Memory B cell (primary cell): ENCODE measurements around the gene EHD1.
A peak's percentile ranks its signal among the peaks of the same experiment; 100 is the strongest.

Source experiments
- ATAC-seq: fragments of 150-1000 bp; cut with Tn5 transposase; 2 replicates; pipeline ENCODE4 v1.10.0; 2021; ENCODE audit warnings: low read depth, mild to moderate bottlenecking, moderate library complexity
- DNase-seq, 2 donors: peaks; one replicate each; pipeline ENCODE4 v3.0.0; 2022; ENCODE audit warnings: low spot score in 2 of 2
- H3K27ac Mint-ChIP-seq: one replicate; pipeline ENCODE4 v1.8.0; 2022; ENCODE audit warnings: mild to moderate bottlenecking, moderate library complexity, mixed read lengths
- H3K27me3 Mint-ChIP-seq: one replicate; pipeline ENCODE4 v1.8.0; 2022; ENCODE audit warnings: mixed read lengths
- H3K36me3 Mint-ChIP-seq: one replicate; pipeline ENCODE4 v1.8.0; 2022; ENCODE audit warnings: mild to moderate bottlenecking, mixed read lengths
- H3K4me1 Mint-ChIP-seq: one replicate; pipeline ENCODE4 v1.8.0; 2022; ENCODE audit warnings: mixed read lengths
- H3K4me3 Mint-ChIP-seq: one replicate; pipeline ENCODE4 v1.8.0; 2022; ENCODE audit warnings: mild to moderate bottlenecking, moderate library complexity, mixed read lengths
- H3K9me3 Mint-ChIP-seq: one replicate; pipeline ENCODE4 v1.8.0; 2022; ENCODE audit warnings: mixed read lengths

The EHD1 gene

DNA sequence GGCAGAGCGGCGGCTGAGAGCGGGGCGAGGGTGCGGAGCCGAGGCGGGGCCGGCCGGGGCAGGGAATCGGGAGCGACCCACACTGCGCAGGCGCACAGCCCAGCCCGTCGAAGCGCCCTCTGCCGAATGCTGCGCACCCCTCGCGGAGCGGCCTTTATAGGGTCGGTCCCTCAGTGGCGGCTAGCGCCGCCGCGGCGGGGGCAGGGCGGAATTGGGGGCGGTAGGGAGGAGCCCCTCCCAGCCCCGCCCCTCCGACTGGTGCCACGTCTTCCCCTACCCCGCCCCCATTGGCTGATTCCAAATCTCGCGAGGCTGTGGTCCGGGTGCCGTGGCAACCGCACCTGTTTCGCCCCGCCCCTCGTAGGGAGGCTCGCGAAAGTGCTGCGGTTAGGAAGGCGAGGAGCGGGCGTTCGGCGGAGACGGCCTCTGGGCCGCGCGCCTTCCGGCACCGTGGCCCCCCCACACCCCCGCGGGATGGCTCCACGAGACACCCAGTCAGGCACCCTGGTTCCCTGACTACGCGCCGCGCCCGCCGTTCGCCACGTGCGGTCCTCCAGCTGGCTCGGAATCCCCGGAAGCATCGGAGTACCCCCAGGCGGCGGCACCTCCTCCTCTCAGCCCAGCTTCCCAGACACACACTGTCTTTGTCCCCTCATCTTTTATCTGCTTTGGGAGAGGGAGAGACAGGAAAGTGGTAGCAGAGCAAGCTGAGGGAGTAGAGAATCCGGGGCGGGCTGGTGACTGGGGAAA, at the start of gene EHD1:
Gene EHD1, minus strand, starts transcription at position 128 of the 750 bp plus-strand sequence. CDS start 157 bp downstream, outside the sequence.
- peaks cover 12% of the 10 kb centered on the region for H3K36me3 Mint-ChIP-seq
- H3K9me3 Mint-ChIP-seq, result no peaks in the 10 kb centered on the region
- H3K27me3 Mint-ChIP-seq, result no peaks in the 10 kb centered on the region
- DNase-seq, result peak; percentile 99
- ATAC-seq, result peak; percentile 79
- peaks cover 49% of the 10 kb centered on the region for H3K4me1 Mint-ChIP-seq
- H3K4me3 Mint-ChIP-seq, result peak within 1 kb of the TSS; percentile 96
- H3K27ac Mint-ChIP-seq, result peak within 1 kb of the TSS; percentile 91

DNA sequence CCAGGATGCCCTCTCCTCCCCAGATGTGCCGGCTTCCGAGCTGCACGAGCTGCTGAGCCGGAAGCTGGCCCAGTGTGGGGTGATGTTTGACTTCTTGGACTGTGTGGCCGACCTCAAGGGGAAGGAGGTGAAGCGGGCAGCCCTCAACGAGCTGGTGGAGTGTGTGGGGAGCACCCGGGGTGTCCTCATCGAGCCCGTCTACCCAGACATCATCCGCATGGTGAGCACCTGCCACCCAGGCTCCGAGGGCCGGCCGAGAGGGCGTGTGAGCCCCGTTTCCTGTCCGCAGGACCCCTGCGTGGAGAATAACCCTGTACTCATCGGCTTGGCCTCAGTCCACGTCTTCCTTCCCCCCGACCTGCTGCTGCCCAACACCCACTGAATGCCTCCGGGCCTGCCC, 48.3 kb upstream of the EHD1 start:
- peaks cover 4% of the 10 kb centered on the region for H3K36me3 Mint-ChIP-seq
- no peak overlapping the region for H3K27ac Mint-ChIP-seq
- no peak for ATAC-seq
- H3K9me3 Mint-ChIP-seq, result no peaks in the 10 kb centered on the region
- H3K4me3 Mint-ChIP-seq, result peak overlapping the region; percentile 41
- no peaks in the 10 kb centered on the region for H3K27me3 Mint-ChIP-seq
- no peak for DNase-seq
- H3K4me1 Mint-ChIP-seq, result peaks cover 9% of the 10 kb centered on the region

DNA sequence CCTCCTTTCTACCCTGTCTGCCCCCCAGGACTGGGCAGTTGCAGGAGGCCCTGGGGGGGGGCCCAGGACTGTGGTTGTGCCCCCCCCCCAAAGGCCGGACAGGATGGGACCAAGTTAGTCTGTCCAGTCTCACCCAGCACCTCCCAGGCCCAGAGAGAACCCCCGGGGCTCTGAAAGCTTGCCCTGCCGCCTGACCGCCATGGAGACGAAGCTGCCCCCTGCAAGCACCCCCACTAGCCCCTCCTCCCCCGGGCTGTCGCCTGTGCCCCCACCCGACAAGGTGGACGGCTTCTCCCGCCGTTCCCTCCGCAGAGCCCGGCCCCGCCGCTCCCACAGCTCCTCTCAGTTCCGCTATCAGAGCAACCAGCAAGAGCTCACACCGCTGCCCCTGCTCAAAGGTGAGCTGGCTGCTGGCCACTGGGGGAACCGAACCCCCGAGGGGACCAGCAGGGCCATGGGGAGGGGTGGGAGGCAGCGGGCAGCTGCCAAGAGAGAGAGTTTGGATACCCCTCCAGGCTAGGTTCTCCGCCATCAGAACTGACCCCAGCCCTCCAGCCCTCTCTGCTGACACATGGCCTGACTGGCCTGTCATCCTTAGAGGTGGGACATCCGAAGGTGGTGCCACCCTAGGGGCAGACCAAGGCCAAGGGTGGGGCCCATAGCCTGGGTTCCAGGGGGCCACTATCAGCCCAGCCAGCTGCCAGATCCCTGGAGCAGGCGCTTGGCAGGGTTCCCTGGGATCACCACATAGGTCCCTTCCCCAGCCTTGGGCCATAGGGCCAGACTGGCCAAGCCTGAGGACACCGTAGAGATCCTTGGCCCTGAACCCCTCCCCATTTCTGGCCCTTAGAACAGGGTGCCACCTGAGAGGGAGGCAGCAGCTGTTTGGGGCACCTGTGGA, 47.4 kb upstream of the EHD1 start:
- H3K27ac Mint-ChIP-seq, result no peak overlapping the region

DNA sequence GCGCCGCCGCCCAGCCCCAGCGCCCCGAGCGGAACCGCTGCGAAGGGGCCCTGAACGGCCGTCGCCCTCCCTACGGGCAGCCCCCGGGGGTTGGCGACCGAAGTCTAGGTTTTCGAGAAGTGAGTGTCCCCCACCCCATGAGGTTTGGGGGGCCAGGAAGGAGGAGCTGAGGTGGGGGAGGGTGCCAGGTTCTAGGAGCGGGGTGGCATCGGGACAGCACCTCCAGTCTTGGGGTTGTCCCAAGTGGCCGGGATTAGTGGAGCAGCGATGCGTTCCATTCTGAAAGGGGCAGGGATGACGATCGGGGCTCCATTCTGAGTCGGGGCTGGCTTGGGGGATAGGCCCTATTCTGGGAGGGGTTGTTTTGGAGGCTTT, 46.5 kb upstream of the EHD1 start:
- H3K9me3 Mint-ChIP-seq, result no peaks in the 10 kb centered on the region
- H3K27me3 Mint-ChIP-seq, result no peaks in the 10 kb centered on the region
- ATAC-seq (no peak), DNase-seq (no peak)
- peaks cover 9% of the 10 kb centered on the region for H3K4me1 Mint-ChIP-seq
- peak overlapping the region; percentile 90 for H3K27ac Mint-ChIP-seq
- peak overlapping the region; percentile 99 for H3K4me3 Mint-ChIP-seq
- H3K36me3 Mint-ChIP-seq, result no peaks in the 10 kb centered on the region

More for the DNA sequence above, 47.4 kb upstream of the EHD1 start:
- H3K4me3 Mint-ChIP-seq, result peak overlapping the region; percentile 99
- H3K4me1 Mint-ChIP-seq, result peaks cover 9% of the 10 kb centered on the region
- DNase-seq (no peak), ATAC-seq (no peak)
- no peaks in the 10 kb centered on the region for H3K27me3 Mint-ChIP-seq
- H3K9me3 Mint-ChIP-seq, result no peaks in the 10 kb centered on the region
- H3K36me3 Mint-ChIP-seq, result peaks cover 4% of the 10 kb centered on the region

DNA sequence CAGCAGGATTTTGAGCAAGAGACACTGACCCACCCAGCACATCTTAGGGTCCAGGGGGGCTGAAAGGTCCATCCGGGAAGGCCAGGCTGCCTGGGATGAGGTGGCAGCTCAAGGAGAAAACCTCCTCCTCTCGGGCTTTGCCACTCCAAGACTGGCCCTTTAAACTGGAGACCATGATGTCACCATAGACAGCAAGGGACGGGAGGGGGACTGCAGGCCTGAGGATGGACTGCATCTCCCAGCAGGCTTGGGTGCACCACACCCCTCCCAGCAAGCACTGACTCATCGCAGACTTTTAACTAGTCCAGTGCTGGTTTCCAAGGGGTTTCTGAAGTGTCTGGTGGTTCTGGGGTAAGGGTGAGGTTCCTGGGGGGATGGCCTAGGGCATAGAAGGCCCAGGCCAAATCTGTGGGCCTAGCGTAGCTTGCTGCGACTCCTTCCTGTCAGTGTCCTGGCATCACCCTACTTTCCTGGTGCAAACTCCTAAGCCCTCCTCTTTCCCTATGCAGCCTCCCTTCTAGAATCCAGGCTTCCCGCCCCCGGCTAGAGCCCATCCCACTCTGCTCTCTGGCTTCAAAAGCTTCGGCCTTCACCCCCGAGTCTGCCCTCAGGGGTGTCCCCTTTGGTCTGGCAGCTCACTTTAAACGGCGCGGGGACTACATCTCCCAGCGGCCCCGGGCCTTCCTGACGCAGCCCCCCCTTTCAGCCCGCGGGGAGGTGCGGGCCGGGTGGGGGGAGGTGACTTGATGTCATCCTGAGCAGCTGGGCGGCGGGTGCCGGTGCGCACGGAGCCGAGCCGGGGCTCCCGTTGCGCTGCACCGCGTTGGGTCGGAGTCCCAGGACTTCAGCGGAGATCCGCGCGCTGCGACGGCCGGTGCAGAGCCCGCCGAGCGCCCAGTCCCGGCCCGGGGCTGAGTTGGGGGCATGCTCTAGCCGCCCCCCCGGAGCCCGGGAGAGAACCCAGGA, 45.8 kb upstream of the EHD1 start, which contains the start of gene PPP2R5B:
Gene PPP2R5B, plus strand, starts transcription at position 746 of the 966 bp plus-strand sequence. CDS start 1,046 bp downstream, outside the sequence.
- ATAC-seq (peak; percentile 90), DNase-seq (peak; percentile 82)
- H3K27ac Mint-ChIP-seq, result peak within 1 kb of the TSS; percentile 90
- H3K4me1 Mint-ChIP-seq, result peaks cover 9% of the 10 kb centered on the region
- H3K36me3 Mint-ChIP-seq, result no peaks in the 10 kb centered on the region
- H3K4me3 Mint-ChIP-seq, result peak within 1 kb of the TSS; percentile 99
- H3K27me3 Mint-ChIP-seq, result no peaks in the 10 kb centered on the region
- H3K9me3 Mint-ChIP-seq, result no peaks in the 10 kb centered on the region

DNA sequence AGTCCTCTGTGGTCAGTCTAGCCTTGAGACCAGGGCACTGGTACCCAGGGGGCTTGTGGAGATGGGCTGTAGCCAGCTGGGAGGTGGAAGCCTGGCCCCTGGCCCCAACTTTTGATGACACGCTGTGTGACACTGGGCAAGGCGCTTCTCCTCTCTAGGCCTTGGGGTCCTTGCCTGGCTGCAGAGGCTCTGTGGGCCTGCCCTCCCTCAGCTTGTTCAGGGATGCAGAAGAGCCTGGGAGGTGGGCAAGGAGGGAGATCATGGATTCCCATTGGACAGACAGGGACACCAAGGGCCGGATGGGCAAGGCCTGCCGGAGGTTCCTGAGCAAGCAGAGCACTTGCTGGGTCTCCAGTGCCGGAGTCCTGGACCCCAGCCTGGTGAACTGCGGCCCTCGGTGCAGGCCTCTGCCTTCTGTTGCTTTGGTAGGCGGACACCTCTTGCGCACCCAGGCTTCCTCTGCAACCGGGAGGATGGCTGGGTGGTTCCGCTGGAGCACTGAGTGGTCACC, 44.8 kb upstream of the EHD1 start:
- Mint-ChIP-seq H3K36me3 (no peaks in the 10 kb centered on the region), H3K4me3 (peak overlapping the region; percentile 11)

DNA sequence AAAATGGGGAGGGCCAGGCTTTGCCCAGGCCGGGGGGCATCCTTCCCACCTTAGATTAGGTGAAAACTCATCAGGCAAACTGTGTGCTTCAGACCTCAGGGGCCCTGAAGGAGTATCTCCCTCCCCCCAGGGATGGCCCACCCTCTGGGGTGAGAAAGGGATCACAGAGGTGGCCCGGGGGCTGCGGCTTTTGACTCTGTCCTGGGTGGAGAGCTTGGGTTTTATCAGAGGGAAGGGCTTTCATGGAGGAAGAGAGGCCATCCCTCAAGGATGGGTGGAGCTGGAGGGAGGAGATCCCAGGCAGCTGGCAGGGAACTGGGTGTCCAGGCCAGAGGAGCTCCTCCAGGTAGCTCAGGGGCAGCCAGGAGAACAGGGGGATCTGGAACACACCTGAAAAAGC, 43.0 kb upstream of the EHD1 start:
- no peaks in the 10 kb centered on the region for H3K27me3 Mint-ChIP-seq
- no peak for ATAC-seq
- H3K27ac Mint-ChIP-seq, result no peak overlapping the region
- no peak overlapping the region for H3K4me3 Mint-ChIP-seq
- DNase-seq, result no peak
- H3K4me1 Mint-ChIP-seq, result peaks cover 18% of the 10 kb centered on the region
- H3K9me3 Mint-ChIP-seq, result no peaks in the 10 kb centered on the region
- no peaks in the 10 kb centered on the region for H3K36me3 Mint-ChIP-seq

More for the DNA sequence above, 44.8 kb upstream of the EHD1 start:
- no peaks in the 10 kb centered on the region for H3K9me3 Mint-ChIP-seq
- ATAC-seq (no peak), DNase-seq (no peak)
- no peak overlapping the region for H3K27ac Mint-ChIP-seq
- H3K4me1 Mint-ChIP-seq, result peaks cover 9% of the 10 kb centered on the region
- no peaks in the 10 kb centered on the region for H3K27me3 Mint-ChIP-seq

DNA sequence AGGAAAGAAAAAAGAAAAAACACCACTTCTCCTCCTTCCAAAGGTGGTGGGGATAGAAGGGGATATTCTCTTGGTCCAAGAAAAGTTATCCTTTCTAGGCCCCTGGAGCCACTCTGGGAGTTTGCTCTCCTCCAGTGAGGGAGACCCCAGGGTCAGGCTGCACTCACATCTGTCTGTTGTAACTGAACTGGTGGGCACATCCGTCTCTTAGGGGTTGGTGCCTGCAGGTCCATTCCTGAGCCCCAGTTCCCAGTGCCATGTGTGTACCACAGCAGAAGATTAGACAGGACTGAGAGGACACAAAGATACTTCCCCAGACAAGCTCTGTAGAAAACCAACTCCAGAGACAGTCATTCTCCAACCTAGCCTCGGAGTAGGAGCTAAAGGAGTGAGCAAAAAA, 41.7 kb upstream of the EHD1 start:
- no peak overlapping the region for H3K4me3 Mint-ChIP-seq
- no peaks in the 10 kb centered on the region for H3K27me3 Mint-ChIP-seq
- H3K27ac Mint-ChIP-seq, result no peak overlapping the region
- DNase-seq (no peak), ATAC-seq (no peak)
- H3K36me3 Mint-ChIP-seq, result no peaks in the 10 kb centered on the region
- peaks cover 23% of the 10 kb centered on the region for H3K4me1 Mint-ChIP-seq
- H3K9me3 Mint-ChIP-seq, result no peaks in the 10 kb centered on the region

DNA sequence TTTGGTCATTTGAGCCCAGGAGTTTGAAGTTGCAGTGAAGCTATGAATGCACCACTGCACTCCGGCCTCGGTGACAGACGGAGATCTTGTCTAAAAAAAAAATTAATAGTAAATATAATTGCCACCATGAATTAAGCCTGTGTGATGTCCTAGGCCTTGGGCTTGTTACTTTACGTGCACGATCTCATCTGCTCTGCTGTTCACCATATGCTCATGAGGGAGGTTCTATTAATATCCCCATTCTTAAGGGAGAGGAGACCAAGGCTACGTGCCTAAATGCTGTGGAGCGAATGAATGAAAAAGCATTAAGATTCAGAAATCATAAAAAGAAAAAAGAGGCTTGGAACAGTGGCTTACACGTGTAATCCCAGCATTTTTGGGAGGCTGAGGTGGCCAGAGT, 41.2 kb upstream of the EHD1 start:
- Mint-ChIP-seq H3K4me3 (no peak overlapping the region), H3K9me3 (no peaks in the 10 kb centered on the region), H3K27me3 (no peaks in the 10 kb centered on the region), H3K36me3 (no peaks in the 10 kb centered on the region), H3K27ac (no peak overlapping the region), H3K4me1 (peaks cover 21% of the 10 kb centered on the region)
- ATAC-seq, result no peak
- no peak for DNase-seq

DNA sequence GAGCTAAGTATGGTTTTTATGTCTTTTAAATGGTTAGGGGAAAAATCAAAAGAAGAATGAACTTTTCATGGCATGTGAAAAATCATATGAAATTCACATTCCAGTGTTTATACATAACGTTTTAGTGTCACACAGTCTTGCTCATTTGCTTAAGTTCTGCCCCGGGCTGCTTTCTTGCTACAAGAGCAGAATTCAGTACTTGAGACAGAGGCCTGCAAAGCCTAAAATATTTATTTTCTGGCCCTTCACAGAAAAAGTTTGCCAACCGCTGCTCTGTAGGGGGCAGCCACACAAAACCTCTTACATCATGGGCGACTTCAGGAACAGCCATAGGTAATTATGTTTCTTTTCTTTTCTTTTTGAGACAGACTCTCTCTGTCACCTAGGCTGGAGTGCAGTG, 39.6 kb upstream of the EHD1 start:
- H3K27me3 Mint-ChIP-seq, result no peaks in the 10 kb centered on the region
- peak overlapping the region; percentile 94 for H3K27ac Mint-ChIP-seq
- H3K36me3 Mint-ChIP-seq, result peaks cover under 1% of the 10 kb centered on the region
- peaks cover 15% of the 10 kb centered on the region for H3K4me1 Mint-ChIP-seq
- DNase-seq (no peak), ATAC-seq (no peak)
- H3K9me3 Mint-ChIP-seq, result no peaks in the 10 kb centered on the region
- peak overlapping the region; percentile 84 for H3K4me3 Mint-ChIP-seq

DNA sequence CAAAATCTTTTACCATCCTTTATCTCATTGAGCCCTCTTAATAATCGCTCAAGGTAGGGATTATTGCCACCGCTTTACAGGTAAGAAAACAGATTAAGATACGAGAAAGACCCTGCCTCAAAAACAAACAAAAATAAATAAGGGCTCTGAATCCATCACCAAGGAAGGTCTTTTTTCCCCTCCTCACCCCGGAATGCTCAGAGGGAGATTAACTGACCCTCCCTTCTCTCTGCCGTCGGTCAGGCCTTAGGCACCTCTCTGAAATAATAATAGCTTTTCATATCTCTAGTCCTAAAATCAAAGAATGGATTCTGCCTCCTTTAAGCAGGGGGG, 39.2 kb upstream of the EHD1 start:
- Mint-ChIP-seq H3K4me3 (peak overlapping the region; percentile 84), H3K36me3 (peaks cover 2% of the 10 kb centered on the region), H3K27ac (peak overlapping the region; percentile 94), H3K4me1 (peaks cover 15% of the 10 kb centered on the region), H3K9me3 (no peaks in the 10 kb centered on the region), H3K27me3 (no peaks in the 10 kb centered on the region)
- ATAC-seq, result no peak
- DNase-seq, result no peak

DNA sequence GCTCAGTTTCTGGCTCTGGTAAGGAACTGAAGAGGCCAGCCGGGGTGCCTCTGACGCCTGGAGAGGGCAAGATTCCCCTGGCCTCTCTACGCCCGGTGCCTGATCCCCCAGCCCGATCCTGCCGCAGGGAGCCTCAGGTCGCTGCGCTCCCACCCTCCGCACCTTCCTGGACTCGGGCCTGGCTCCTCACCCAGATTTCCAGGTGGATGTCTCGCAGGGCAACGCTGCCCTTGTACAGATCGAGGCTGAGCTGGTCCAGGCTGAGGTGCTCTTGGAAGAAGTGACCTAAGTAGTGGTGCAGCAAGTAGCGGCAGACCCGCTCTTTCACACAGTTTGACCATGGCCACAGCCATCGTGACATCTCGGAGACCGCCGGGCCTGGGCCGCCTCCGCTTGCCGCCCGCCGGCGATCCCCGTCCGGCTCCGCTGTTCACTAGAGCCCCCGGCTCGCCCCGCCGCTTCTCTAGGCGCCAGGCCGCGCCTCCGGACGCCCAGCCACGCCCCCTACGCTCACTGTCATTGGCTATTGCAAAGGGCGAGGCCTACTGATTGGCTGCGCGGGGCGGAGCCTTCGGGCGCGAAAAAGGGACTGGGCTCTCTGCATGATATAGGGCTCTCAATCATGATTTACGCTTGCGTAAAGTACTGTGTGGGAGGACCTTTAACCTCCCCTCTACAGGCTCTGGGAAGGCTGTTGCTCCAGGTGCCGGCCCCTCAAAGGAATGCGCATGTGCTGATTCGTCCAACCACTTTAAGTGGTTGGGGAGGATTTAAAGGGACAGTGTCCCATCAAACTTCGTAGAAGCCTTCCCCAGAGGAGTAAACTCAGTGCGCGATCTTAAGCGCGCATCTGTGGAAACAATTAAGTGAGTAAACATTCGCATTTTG, 38.6 kb upstream of the EHD1 start, which contains the start of gene ATG2A:
Gene ATG2A, minus strand, starts transcription at position 435 of the 888 bp plus-strand sequence. Its CDS starts 74 bp downstream, at position 361.
- ATAC-seq (peak; percentile 95), DNase-seq (peak; percentile 95 to 98)
- H3K4me1 Mint-ChIP-seq, result peaks cover 15% of the 10 kb centered on the region
- no peaks in the 10 kb centered on the region for H3K9me3 Mint-ChIP-seq
- peak within 1 kb of the TSS; percentile 94 for H3K27ac Mint-ChIP-seq
- peak within 1 kb of the TSS; percentile 84 for H3K4me3 Mint-ChIP-seq
- peaks cover 3% of the 10 kb centered on the region for H3K36me3 Mint-ChIP-seq
- H3K27me3 Mint-ChIP-seq, result no peaks in the 10 kb centered on the region
